Neural cell (in vitro differentiated cells): ENCODE measurements around the gene ADCY1.

Experiments used
- CTCF ChIP-seq: fragments of 450-650 bp; IDR thresholded peaks from 2 replicates; pipeline ENCODE4 v1.5.1; 2014; ENCODE audit warnings: antibody characterized with exemption, mild to moderate bottlenecking, moderate library complexity; ENCODE audit not compliant: poor library complexity, severe bottlenecking
- EP300 ChIP-seq: fragments of 450-650 bp; conservative IDR thresholded peaks from 2 replicates; pipeline ENCODE4 v1.6.1; 2014; ENCODE audit warnings: antibody characterized with exemption, mild to moderate bottlenecking, moderate library complexity; ENCODE audit not compliant: poor library complexity, severe bottlenecking
- REST ChIP-seq: IDR thresholded peaks from 2 replicates; pipeline ENCODE4 v1.6.1; 2012; ENCODE audit warnings: borderline replicate concordance

- TF ChIP-seq REST (no peak), CTCF (no peak), EP300 (no peak)
Measured at GRCh38 chr7:45625067-45625466, 50.9 kb downstream of the ADCY1 start.
